Kidney epithelial cell (primary cell): ENCODE results near the gene RIPOR2. TPM values are rescaled to one million over a fixed set of nuclear protein-coding genes. Genes with fewer than 3 reads are reported as not detected.

ENCODE experiments used
- DNase-seq: peaks from one replicate; pipeline ENCODE4 v3.0.0-alpha.2; 2010; ENCODE audit warnings: low read depth
- H3K27me3 ChIP-seq: 2 replicates; pipeline ENCODE4 v1.6.0; 2011; ENCODE audit warnings: low read length; ENCODE audit not compliant: control insufficient read depth, insufficient read depth
- H3K36me3 ChIP-seq: 2 replicates; pipeline ENCODE4 v1.5.1; 2011; ENCODE audit warnings: low read length; ENCODE audit not compliant: control insufficient read depth, insufficient read depth
- H3K4me3 ChIP-seq: 2 replicates; pipeline ENCODE4 v1.5.1; 2011; ENCODE audit warnings: low read depth, mild to moderate bottlenecking, control low read depth, low read length
- total RNA-seq: library from RNA; depleted of rRNA; stranded (reverse); fragments of >200 nt; gene quantifications from 2 replicates; pipeline ENCODE4 v1.2.3, GENCODE V29; 2015
- TF ChIP-seq, protein P1 (sequence below): IDR thresholded peaks from 2 replicates; pipeline ENCODE4 v1.5.1; 2011; ENCODE audit warnings: mild to moderate bottlenecking, moderate library complexity, low read length, control low read depth, inconsistent platforms; ENCODE audit not compliant: insufficient read depth, poor library complexity, severe bottlenecking

RIPOR2 gene
- total RNA-seq, 1 donor from 2014 or later: 0.79 TPM

GRCh38 chr6:24874776-24875533 lies 60.8 kb downstream of the RIPOR2 start:
- TF ChIP-seq, protein P1, sequence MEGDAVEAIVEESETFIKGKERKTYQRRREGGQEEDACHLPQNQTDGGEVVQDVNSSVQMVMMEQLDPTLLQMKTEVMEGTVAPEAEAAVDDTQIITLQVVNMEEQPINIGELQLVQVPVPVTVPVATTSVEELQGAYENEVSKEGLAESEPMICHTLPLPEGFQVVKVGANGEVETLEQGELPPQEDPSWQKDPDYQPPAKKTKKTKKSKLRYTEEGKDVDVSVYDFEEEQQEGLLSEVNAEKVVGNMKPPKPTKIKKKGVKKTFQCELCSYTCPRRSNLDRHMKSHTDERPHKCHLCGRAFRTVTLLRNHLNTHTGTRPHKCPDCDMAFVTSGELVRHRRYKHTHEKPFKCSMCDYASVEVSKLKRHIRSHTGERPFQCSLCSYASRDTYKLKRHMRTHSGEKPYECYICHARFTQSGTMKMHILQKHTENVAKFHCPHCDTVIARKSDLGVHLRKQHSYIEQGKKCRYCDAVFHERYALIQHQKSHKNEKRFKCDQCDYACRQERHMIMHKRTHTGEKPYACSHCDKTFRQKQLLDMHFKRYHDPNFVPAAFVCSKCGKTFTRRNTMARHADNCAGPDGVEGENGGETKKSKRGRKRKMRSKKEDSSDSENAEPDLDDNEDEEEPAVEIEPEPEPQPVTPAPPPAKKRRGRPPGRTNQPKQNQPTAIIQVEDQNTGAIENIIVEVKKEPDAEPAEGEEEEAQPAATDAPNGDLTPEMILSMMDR: no peak
- Histone ChIP-seq H3K36me3 (no peaks in the 10 kb centered on the region), H3K27me3 (no peaks in the 10 kb centered on the region), H3K4me3 (no peak overlapping the region)
- DNase-seq: no peak

GRCh38 chr6:24874128-24874527 lies 61.6 kb downstream of the RIPOR2 start:
- TF ChIP-seq, protein P1: no peak
- DNase-seq: no peak
- Histone ChIP-seq H3K27me3 (no peaks in the 10 kb centered on the region), H3K4me3 (no peak overlapping the region), H3K36me3 (no peaks in the 10 kb centered on the region)

DNA sequence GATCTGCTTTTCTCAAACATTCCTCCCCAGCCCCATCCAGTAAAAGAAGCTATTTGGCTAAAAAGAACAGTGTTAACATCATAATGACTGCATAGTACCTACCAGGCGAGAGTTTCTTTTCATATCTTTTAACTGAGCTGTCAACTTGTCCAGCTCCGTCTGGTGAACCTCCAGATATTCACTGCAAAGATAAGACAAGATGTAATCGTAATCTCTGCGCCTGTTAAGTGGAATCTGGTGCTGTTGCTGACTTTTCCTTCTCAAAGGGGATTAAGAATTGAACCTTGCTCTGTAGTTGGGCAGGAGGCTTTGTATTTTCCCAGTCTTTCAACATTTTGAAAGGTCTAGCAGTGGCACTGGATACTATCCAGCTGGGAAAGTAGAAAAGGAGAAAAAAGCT lies 63.0 kb downstream of the RIPOR2 start:
- DNase-seq: no peak
- TF ChIP-seq, protein P1: no peak
- Histone ChIP-seq H3K4me3 (no peak overlapping the region), H3K27me3 (no peaks in the 10 kb centered on the region), H3K36me3 (no peaks in the 10 kb centered on the region)

DNA sequence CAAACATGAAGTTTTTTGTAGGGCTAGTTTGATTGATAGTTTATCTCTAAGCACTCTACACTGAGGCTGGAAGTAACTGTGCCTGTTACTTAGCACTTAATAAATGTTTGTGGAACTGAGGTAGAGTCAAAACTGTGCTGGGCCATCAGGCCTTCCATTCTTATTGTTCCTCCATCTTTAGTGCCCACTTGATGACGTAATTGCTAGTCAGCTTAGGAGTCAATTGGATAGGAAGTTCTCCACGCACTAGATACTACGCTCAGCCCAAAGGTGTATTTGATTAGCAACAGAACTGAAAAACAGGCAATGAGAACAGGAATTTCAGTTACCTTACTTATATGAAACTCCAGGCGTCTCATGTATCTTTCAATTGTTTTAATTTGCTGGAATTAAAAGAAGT lies 67.0 kb downstream of the RIPOR2 start:
- no peaks in the 10 kb centered on the region for H3K36me3 ChIP-seq
- no peak overlapping the region for H3K4me3 ChIP-seq
- DNase-seq: no peak
- H3K27me3 ChIP-seq: no peaks in the 10 kb centered on the region
- TF ChIP-seq, protein P1: no peak

GRCh38 chr6:24867104-24867703 lies 68.6 kb downstream of the RIPOR2 start:
- H3K36me3 ChIP-seq: no peaks in the 10 kb centered on the region
- TF ChIP-seq, protein P1: no peak
- DNase-seq: no peak
- H3K27me3 ChIP-seq: no peaks in the 10 kb centered on the region
- H3K4me3 ChIP-seq: no peak overlapping the region
